Type B pancreatic cell (in vitro differentiated cells): Measurements from ENCODE around the gene TNFRSF8. TPM values are rescaled to one million over a fixed set of nuclear protein-coding genes. Genes with fewer than 3 reads are reported as not detected.
"Not testable (repeated sequence)": the region's sequence is repeated elsewhere in the genome, so short reads cannot be mapped to it uniquely, and the experiment has no call there.

Experiments used
- DNase-seq: peaks from one replicate; pipeline ENCODE4 v3.0.0; 2021; ENCODE audit warnings: mixed read lengths; ENCODE audit not compliant: unreplicated experiment; ENCODE audit errors: extremely low spot score
- H3K27ac Mint-ChIP-seq: 2 replicates; pipeline ENCODE4 v1.8.0; 2021; ENCODE audit warnings: mild to moderate bottlenecking, mixed read lengths
- H3K27me3 Mint-ChIP-seq: 2 replicates; pipeline ENCODE4 v1.8.0; 2021; ENCODE audit warnings: mixed read lengths
- H3K36me3 Mint-ChIP-seq: 2 replicates; pipeline ENCODE4 v1.8.0; 2021; ENCODE audit warnings: mixed read lengths
- H3K4me1 Mint-ChIP-seq: one replicate; pipeline ENCODE4 v1.8.0; 2021; ENCODE audit warnings: mixed read lengths; ENCODE audit not compliant: unreplicated experiment
- H3K4me3 Mint-ChIP-seq: 2 replicates; pipeline ENCODE4 v1.8.0; 2021; ENCODE audit warnings: mild to moderate bottlenecking, mixed read lengths
- H3K9me3 Mint-ChIP-seq: 2 replicates; pipeline ENCODE4 v1.8.0; 2021; ENCODE audit warnings: mixed read lengths
- total RNA-seq: library from RNA; stranded (reverse); gene quantifications from 2 replicates; pipeline ENCODE4 v1.2.1, GENCODE V29; 2021; ENCODE audit warnings: low replicate concordance
- TF ChIP-seq, protein P1 (sequence below): fragments of 200-600 bp; sonication (generic); conservative IDR thresholded peaks from 2 replicates; pipeline ENCODE4 v1.5.0; 2021; ENCODE audit warnings: antibody characterized with exemption, mild to moderate bottlenecking

TNFRSF8 gene
- total RNA-seq, 1 donor from 2014 or later: 0.07 TPM

DNA sequence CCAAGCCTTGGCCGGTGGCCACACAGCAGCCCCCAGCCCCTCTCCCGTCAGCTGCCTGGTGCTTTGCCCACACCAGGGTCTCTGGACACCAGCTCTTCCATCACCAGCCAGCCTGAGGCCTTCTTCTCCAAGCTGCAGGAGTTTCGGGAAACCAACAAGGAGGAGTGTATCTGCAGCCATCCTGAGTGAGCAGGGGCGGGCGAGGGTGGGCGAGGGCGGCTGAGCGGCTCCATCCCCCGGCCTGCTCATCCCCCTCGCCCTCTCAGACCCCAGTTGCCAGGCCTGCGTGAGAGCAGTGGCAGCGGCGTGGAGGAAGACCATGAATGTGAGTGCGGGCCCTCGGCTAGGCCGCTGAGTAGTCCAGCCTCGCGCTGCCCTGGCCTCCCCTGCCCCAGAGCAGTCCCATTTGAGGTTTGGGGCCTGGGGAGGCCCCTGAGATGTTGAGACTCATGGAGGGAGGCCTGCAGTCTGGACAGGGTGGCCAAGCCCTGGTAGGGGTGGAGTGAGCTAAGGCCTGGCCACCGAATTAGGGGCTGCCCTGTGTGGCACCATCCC is 34.1 kb upstream of the TNFRSF8 start:
- Mint-ChIP-seq H3K27ac (no peak overlapping the region), H3K4me1 (no peaks in the 10 kb centered on the region), H3K27me3 (no peaks in the 10 kb centered on the region), H3K9me3 (no peaks in the 10 kb centered on the region), H3K36me3 (peaks cover 23% of the 10 kb centered on the region), H3K4me3 (no peak overlapping the region)
- DNase-seq: no peak
- TF ChIP-seq, protein P1, sequence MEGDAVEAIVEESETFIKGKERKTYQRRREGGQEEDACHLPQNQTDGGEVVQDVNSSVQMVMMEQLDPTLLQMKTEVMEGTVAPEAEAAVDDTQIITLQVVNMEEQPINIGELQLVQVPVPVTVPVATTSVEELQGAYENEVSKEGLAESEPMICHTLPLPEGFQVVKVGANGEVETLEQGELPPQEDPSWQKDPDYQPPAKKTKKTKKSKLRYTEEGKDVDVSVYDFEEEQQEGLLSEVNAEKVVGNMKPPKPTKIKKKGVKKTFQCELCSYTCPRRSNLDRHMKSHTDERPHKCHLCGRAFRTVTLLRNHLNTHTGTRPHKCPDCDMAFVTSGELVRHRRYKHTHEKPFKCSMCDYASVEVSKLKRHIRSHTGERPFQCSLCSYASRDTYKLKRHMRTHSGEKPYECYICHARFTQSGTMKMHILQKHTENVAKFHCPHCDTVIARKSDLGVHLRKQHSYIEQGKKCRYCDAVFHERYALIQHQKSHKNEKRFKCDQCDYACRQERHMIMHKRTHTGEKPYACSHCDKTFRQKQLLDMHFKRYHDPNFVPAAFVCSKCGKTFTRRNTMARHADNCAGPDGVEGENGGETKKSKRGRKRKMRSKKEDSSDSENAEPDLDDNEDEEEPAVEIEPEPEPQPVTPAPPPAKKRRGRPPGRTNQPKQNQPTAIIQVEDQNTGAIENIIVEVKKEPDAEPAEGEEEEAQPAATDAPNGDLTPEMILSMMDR: no peak

DNA sequence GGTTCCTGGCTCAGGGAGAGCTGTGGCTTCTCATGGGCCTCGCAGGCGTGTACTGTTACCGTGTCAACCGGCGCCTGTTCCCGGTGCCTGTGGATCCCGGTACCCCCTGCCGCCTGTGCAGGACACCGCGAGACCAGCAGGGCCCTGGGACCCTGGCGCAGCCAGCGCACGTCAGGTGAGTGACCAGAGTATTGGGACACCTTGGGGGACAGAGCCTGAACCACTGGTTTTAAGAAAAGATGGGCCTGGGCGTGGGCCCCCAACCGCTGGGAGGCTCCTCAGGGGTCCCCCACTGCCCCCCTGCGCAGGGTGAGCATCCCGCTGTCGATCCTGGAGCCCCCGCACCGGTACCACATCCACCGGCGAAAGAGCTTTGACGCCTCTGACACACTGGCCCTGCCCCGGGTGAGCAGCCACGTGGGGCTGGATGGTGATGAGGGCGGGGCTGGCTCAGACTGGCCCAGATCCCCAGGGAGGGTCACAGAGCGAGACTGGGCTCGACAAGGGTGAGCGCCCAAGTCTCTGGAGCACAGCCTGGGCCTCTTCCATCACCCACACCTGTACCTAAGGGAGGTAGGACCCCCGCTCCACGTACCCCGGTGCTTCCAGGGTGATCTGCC is 33.3 kb upstream of the TNFRSF8 start:
- TF ChIP-seq, protein P1: no peak
- no peak overlapping the region for H3K4me3 Mint-ChIP-seq
- no peaks in the 10 kb centered on the region for H3K9me3 Mint-ChIP-seq
- DNase-seq: no peak
- peaks cover 18% of the 10 kb centered on the region for H3K36me3 Mint-ChIP-seq
- H3K27ac Mint-ChIP-seq: no peak overlapping the region
- H3K27me3 Mint-ChIP-seq: no peaks in the 10 kb centered on the region
- no peaks in the 10 kb centered on the region for H3K4me1 Mint-ChIP-seq

DNA sequence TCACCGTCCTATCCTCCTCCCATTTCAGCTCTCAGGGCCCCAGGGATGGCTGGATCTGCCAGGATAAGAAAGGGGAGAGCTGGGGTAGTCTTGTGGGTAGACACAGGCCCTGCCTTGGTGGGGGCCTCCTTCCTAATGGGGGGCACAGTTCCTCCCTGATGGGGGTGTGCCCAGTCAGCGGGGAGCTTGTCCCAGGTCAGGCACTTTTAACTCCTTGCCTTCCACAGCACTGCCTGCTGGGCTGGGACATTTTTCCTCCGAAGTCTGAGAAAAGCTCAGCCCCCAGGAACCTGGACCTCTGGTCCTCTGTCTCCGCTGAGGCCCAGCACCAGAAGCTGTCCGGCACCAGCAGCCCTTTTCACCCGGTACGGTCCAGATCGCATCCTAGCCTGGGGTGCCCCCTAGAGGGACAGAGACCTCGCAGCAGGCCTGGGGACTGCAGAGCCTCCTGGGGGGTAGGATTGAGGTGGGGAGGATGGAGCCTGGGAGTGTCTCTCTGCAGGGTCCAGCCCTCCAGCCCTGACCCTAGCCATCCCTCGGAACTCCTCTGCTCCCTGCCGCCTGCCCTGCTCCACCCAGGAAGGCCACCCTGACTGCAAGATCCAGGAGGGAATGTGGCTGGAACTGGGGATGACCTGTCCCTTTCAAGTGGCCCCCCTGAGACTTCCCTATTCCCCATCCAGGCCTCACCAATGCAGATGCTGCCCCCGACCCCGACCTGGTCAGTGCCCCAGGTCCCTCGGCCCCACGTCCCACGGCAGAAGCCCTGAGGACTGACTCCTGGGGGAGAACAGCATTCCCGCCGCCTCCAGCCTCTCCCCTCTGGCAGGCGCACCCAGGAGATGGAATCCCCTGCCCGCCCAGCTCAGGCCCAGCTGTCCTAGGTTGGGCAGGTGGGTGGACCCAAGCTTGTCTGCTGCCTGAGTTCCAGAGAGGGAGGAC is 31.8 kb upstream of the TNFRSF8 start:
- Mint-ChIP-seq H3K4me1 (peaks cover 5% of the 10 kb centered on the region), H3K27ac (no peak overlapping the region), H3K27me3 (no peaks in the 10 kb centered on the region), H3K9me3 (no peaks in the 10 kb centered on the region), H3K4me3 (no peak overlapping the region), H3K36me3 (peaks cover 14% of the 10 kb centered on the region)
- TF ChIP-seq, protein P1: peak; percentile 57
- no peak for DNase-seq

DNA sequence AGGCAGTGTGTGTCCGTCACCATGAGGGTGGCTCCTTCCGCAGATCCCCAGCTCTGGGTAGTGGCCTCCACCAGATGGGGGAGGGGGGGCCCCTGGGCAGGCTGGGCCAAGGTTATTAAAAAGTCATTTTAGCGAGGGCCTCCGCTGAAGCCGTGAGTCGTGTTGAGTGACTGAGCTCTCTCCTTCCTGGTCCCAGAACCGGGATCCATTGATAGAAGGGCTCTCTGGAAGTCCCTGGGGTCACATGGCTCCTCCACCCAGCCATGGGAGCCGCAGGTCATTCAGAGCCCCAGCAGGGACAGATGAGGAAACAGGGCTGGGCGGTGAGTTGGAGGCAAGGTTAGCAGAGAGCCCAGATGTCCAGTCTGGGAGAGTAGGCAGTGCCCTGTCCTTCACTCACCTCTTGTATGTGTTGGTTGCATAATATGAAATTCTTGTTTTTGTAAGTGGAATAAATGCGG is 30.9 kb upstream of the TNFRSF8 start:
- Mint-ChIP-seq H3K9me3 (no peaks in the 10 kb centered on the region), H3K27me3 (no peaks in the 10 kb centered on the region), H3K27ac (no peak overlapping the region), H3K4me1 (peaks cover 5% of the 10 kb centered on the region), H3K36me3 (peaks cover 9% of the 10 kb centered on the region), H3K4me3 (no peak overlapping the region)
- DNase-seq: no peak
- TF ChIP-seq, protein P1: no peak

DNA sequence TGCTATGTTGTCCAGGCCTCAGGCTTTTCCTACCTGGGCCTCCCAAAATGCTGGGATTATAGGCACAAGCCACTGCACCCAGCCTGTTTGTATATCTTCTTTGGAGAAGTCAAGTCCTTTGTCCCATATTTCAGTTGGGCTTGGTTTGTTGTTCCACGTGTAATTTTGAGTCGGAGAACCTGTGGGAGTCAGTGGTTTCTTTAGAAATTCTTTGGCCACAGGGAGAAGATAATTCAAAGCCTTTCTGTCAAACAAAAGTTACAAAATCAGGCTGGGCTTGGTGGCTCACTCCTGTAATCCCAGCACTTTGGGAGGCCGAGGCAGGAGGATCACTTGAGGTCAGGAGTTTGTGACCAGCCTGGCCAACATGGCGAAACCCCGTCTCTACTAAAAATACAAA is 29.7 kb upstream of the TNFRSF8 start:
- DNase-seq, H3K4me3 Mint-ChIP-seq, H3K27me3 Mint-ChIP-seq, H3K36me3 Mint-ChIP-seq, H3K27ac Mint-ChIP-seq, H3K9me3 Mint-ChIP-seq, H3K4me1 Mint-ChIP-seq: not testable (repeated sequence)

DNA sequence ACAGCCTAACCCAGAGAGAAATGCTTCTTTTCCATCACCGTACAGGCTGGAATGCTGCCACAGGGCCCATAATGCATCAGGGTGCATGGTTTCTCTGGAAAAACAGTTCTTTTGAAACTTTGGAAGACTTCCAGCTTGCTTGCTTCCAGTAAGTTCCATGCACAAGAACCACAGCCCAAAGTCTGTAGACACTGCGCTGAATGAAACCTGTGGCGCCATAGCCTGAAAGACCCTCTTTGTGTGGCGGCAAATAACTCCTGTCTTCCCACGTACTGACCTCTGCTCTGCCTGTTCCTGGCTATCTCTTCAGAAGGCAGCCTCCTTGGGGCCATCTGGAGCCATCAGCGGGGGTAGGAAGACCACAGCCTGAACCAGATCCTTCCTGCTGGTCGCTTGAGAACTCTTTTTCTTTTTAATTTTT is 28.7 kb upstream of the TNFRSF8 start:
- TF ChIP-seq, protein P1: no peak
- H3K4me1 Mint-ChIP-seq: peaks cover 11% of the 10 kb centered on the region
- no peak overlapping the region for H3K4me3 Mint-ChIP-seq
- H3K36me3 Mint-ChIP-seq: no peaks in the 10 kb centered on the region
- H3K9me3 Mint-ChIP-seq: no peaks in the 10 kb centered on the region
- H3K27ac Mint-ChIP-seq: no peak overlapping the region
- H3K27me3 Mint-ChIP-seq: peaks cover 4% of the 10 kb centered on the region
- no peak for DNase-seq
